ENCODE results near the gene EFCAB9.

DNA sequence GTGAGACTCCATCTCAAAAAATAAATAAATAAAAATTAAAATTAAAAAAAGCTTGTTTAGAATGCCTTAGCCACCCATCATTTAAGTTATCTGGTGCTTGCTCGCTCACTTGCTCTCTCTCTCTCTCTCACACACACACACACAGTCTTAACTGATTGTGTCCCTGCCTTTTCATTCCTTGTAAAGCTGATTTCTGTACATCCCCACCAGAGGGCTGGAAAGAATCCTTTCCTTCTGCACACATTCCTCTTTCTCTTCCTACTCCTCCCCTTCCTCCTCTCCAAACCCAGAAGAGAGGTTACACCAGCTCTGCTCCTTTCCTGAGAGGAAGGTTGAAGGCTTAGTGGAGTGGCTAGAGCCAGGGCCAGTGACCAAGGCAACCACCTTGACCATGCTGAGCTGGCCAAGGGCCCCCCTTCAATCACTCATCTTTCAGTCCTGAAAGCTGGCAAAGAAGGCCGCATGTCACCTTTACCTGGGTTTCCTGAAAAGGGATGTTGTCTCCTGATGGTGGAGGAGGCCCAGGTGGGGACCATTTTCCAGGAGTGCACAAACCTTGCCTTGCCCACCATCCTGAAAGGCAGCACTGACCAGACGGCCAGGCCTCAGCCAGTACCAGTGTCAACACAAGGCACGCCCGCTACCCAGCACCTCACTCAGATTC is 31.5 kb upstream of the EFCAB9 start:
- TF ChIP-seq, protein P1, sequence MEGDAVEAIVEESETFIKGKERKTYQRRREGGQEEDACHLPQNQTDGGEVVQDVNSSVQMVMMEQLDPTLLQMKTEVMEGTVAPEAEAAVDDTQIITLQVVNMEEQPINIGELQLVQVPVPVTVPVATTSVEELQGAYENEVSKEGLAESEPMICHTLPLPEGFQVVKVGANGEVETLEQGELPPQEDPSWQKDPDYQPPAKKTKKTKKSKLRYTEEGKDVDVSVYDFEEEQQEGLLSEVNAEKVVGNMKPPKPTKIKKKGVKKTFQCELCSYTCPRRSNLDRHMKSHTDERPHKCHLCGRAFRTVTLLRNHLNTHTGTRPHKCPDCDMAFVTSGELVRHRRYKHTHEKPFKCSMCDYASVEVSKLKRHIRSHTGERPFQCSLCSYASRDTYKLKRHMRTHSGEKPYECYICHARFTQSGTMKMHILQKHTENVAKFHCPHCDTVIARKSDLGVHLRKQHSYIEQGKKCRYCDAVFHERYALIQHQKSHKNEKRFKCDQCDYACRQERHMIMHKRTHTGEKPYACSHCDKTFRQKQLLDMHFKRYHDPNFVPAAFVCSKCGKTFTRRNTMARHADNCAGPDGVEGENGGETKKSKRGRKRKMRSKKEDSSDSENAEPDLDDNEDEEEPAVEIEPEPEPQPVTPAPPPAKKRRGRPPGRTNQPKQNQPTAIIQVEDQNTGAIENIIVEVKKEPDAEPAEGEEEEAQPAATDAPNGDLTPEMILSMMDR (IDR thresholded peaks at IDR 0.05 in 2 of 3, conservative IDR thresholded peaks at IDR 0.05 in 1 of 3; ENCODE audit: borderline replicate concordance in 1 of 3, insufficient read depth in 1 of 3, low read depth in 2 of 3, low read length in 2 of 3), result no peak
- TF ChIP-seq EZH2 (IDR thresholded peaks at IDR 0.05) (no peak), ZNF274 (IDR thresholded peaks at IDR 0.05; ENCODE audit: low read depth, low read length) (no peak), RAD21 (IDR thresholded peaks at IDR 0.05; ENCODE audit: low read depth) (no peak), POLR2A (IDR thresholded peaks at IDR 0.05; ENCODE audit: borderline replicate concordance, extremely low read depth, insufficient read depth, insufficient read length) (no peak), CEBPB (IDR thresholded peaks at IDR 0.05; ENCODE audit: low read depth) (no peak), EGR1 (IDR thresholded peaks at IDR 0.05; ENCODE audit: low read depth) (no peak), POLR2AphosphoS5 (IDR thresholded peaks at IDR 0.05; ENCODE audit: low read depth, low read length) (no peak), SIN3A (IDR thresholded peaks at IDR 0.05; ENCODE audit: low read depth) (no peak), ATF3 (IDR thresholded peaks at IDR 0.05) (no peak), EZH2phosphoT487 (IDR thresholded peaks at IDR 0.05; ENCODE audit: borderline replicate concordance) (no peak)
